Loucy (cell line): ENCODE results near the gene GRPEL2.

ENCODE experiments used
- EZH2phosphoT487 ChIP-seq: fragments of 200-600 bp; IDR thresholded peaks from 2 replicates; pipeline ENCODE4 v1.6.1; 2018; ENCODE audit warnings: antibody characterized with exemption, mild to moderate bottlenecking, moderate library complexity, borderline replicate concordance
- TF ChIP-seq, protein P1 (sequence below): fragments of 200-600 bp; sonication (generic); conservative IDR thresholded peaks from 2 replicates; pipeline ENCODE4 v1.5.1; 2014; ENCODE audit warnings: mild to moderate bottlenecking, antibody characterized with exemption, low read length

DNA sequence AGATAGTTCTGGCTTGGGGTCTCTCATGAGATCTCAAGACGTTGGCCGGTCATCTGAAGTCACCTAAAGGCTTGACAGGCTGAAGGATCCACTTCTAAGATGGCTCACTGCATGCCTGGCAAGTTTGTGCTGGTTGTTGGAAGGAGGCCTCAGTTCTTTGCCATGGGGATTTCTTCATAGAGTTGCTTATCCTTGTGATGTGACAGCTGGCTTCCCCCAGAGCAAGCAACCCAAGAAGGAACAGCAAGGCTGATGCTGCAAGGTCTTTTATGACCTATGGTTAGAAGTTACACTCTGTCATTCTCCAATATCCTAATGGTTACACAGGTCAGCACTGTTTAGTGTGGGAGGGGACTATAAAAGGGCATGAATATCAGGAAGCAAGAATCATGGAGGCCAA is 20.7 kb upstream of the GRPEL2 start:
- TF ChIP-seq, protein P1, sequence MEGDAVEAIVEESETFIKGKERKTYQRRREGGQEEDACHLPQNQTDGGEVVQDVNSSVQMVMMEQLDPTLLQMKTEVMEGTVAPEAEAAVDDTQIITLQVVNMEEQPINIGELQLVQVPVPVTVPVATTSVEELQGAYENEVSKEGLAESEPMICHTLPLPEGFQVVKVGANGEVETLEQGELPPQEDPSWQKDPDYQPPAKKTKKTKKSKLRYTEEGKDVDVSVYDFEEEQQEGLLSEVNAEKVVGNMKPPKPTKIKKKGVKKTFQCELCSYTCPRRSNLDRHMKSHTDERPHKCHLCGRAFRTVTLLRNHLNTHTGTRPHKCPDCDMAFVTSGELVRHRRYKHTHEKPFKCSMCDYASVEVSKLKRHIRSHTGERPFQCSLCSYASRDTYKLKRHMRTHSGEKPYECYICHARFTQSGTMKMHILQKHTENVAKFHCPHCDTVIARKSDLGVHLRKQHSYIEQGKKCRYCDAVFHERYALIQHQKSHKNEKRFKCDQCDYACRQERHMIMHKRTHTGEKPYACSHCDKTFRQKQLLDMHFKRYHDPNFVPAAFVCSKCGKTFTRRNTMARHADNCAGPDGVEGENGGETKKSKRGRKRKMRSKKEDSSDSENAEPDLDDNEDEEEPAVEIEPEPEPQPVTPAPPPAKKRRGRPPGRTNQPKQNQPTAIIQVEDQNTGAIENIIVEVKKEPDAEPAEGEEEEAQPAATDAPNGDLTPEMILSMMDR: no peak
- no peak for TF ChIP-seq EZH2phosphoT487
